HCT116 (cell line): ENCODE results near the gene PNN.

Experiments used
- EZH2phosphoT487 ChIP-seq: fragments of 200-600 bp; IDR thresholded peaks from 2 replicates; pipeline ENCODE4 v1.6.1; 2018; ENCODE audit warnings: antibody characterized with exemption, borderline replicate concordance
- POLR2AphosphoS5 ChIP-seq: IDR thresholded peaks from 2 replicates; pipeline ENCODE4 v1.6.1; 2011; ENCODE audit warnings: mild to moderate bottlenecking, low read depth, low read length, moderate library complexity
- RAD21 ChIP-seq: IDR thresholded peaks from 2 replicates; pipeline ENCODE4 v1.6.1; 2012; ENCODE audit warnings: low read depth, mild to moderate bottlenecking
- YY1 ChIP-seq: IDR thresholded peaks from 2 replicates; pipeline ENCODE4 v1.6.1; 2011; ENCODE audit warnings: low read length, low read depth, moderate library complexity, mild to moderate bottlenecking; ENCODE audit not compliant: insufficient replicate concordance; ENCODE audit errors: extremely low read depth
- ZFX ChIP-seq: fragments of 450-650 bp; IDR thresholded peaks from 2 replicates; pipeline ENCODE4 v1.6.1; 2017
- TF ChIP-seq, protein P1 (sequence below), 3 experiments: fragments of 200-600 bp in 1 of 3; sonication (generic) in 1 of 3; IDR thresholded peaks in 2 of 3; conservative IDR thresholded peaks in 1 of 3; 2 replicates each; pipeline ENCODE4 v1.5.1; 2012 to 2017; ENCODE audit warnings: low read depth in 2 of 3, low read length in 2 of 3, antibody characterized with exemption in 1 of 3, borderline replicate concordance in 1 of 3, control low read depth in 1 of 3, mild to moderate bottlenecking in 1 of 3, mixed read lengths in 1 of 3, mixed run types in 1 of 3, moderate library complexity in 1 of 3; ENCODE audit not compliant: insufficient read depth in 1 of 3
- TF ChIP-seq, protein P2 (sequence below): IDR thresholded peaks from 2 replicates; pipeline ENCODE4 v1.6.1; 2012; ENCODE audit warnings: low read depth

DNA sequence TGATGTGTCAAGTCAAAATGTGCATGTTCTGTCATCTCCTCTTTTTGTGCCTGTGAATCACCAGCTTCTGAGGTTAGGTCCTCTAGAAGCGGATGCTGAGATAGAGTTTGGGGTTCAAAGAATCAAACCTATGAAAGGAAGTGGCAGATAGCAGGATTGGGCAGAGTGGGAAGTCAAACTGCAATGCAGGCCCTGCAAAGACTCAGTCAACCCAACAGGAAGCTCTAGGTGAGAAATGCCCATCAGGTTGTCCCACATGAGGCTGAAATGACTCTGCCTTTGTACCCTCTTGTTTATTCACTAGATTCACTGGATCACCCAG lies 54.1 kb downstream of the PNN start:
- TF ChIP-seq, protein P1, sequence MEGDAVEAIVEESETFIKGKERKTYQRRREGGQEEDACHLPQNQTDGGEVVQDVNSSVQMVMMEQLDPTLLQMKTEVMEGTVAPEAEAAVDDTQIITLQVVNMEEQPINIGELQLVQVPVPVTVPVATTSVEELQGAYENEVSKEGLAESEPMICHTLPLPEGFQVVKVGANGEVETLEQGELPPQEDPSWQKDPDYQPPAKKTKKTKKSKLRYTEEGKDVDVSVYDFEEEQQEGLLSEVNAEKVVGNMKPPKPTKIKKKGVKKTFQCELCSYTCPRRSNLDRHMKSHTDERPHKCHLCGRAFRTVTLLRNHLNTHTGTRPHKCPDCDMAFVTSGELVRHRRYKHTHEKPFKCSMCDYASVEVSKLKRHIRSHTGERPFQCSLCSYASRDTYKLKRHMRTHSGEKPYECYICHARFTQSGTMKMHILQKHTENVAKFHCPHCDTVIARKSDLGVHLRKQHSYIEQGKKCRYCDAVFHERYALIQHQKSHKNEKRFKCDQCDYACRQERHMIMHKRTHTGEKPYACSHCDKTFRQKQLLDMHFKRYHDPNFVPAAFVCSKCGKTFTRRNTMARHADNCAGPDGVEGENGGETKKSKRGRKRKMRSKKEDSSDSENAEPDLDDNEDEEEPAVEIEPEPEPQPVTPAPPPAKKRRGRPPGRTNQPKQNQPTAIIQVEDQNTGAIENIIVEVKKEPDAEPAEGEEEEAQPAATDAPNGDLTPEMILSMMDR (IDR thresholded peaks at IDR 0.05 in 2 of 3, conservative IDR thresholded peaks at IDR 0.05 in 1 of 3; ENCODE audit: borderline replicate concordance in 1 of 3, insufficient read depth in 1 of 3, low read depth in 2 of 3, low read length in 2 of 3): no peak
- TF ChIP-seq, protein P2, sequence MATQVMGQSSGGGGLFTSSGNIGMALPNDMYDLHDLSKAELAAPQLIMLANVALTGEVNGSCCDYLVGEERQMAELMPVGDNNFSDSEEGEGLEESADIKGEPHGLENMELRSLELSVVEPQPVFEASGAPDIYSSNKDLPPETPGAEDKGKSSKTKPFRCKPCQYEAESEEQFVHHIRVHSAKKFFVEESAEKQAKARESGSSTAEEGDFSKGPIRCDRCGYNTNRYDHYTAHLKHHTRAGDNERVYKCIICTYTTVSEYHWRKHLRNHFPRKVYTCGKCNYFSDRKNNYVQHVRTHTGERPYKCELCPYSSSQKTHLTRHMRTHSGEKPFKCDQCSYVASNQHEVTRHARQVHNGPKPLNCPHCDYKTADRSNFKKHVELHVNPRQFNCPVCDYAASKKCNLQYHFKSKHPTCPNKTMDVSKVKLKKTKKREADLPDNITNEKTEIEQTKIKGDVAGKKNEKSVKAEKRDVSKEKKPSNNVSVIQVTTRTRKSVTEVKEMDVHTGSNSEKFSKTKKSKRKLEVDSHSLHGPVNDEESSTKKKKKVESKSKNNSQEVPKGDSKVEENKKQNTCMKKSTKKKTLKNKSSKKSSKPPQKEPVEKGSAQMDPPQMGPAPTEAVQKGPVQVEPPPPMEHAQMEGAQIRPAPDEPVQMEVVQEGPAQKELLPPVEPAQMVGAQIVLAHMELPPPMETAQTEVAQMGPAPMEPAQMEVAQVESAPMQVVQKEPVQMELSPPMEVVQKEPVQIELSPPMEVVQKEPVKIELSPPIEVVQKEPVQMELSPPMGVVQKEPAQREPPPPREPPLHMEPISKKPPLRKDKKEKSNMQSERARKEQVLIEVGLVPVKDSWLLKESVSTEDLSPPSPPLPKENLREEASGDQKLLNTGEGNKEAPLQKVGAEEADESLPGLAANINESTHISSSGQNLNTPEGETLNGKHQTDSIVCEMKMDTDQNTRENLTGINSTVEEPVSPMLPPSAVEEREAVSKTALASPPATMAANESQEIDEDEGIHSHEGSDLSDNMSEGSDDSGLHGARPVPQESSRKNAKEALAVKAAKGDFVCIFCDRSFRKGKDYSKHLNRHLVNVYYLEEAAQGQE: no peak
- no peak for TF ChIP-seq POLR2AphosphoS5
- TF ChIP-seq ZFX: no peak
- no peak for TF ChIP-seq RAD21
- TF ChIP-seq YY1: no peak
- TF ChIP-seq EZH2phosphoT487: no peak
